WTC11 (cell line): ENCODE data around the gene CD2. TPM values are rescaled to one million over a fixed set of nuclear protein-coding genes. Genes with fewer than 3 reads are reported as not detected.

Experiments used
- ATAC-seq: fragments of 200-7000 bp; cut with Tn5 transposase; 2 replicates; pipeline ENCODE4 v1.10.0; 2021; ENCODE audit warnings: mild to moderate bottlenecking, moderate library complexity
- CTCF ChIA-PET: fragments of 300-600 bp; sonication (Branson Sonifier 250); formaldehyde crosslinking; loops from one replicate; lab custom pipeline; 2021; ENCODE audit warnings: antibody characterized with exemption; lab: Charles Lee
- POLR2A ChIA-PET: fragments of 350-600 bp; sonication (Branson Sonifier 250); formaldehyde crosslinking; loops from one replicate; lab custom pipeline; 2021; ENCODE audit warnings: antibody characterized with exemption; lab: Charles Lee
- DNase-seq: peaks from one replicate; pipeline ENCODE4 v3.0.0; 2021; ENCODE audit warnings: low spot score
- H3K27ac Mint-ChIP-seq: 2 replicates; pipeline ENCODE4 v1.8.0; 2021; ENCODE audit warnings: mixed read lengths
- H3K27me3 Mint-ChIP-seq: 2 replicates; pipeline ENCODE4 v1.8.0; 2021; ENCODE audit warnings: low read depth, mild to moderate bottlenecking, moderate library complexity, mixed read lengths
- H3K36me3 Mint-ChIP-seq: 2 replicates; pipeline ENCODE4 v1.8.0; 2021; ENCODE audit warnings: mixed read lengths
- H3K4me1 Mint-ChIP-seq: 2 replicates; pipeline ENCODE4 v1.8.0; 2022; ENCODE audit warnings: mixed read lengths
- H3K4me3 Mint-ChIP-seq: 2 replicates; pipeline ENCODE4 v1.8.0; 2021; ENCODE audit warnings: mild to moderate bottlenecking, moderate library complexity, mixed read lengths
- H3K9me3 Mint-ChIP-seq: 2 replicates; pipeline ENCODE4 v1.8.0; 2021; ENCODE audit warnings: mixed read lengths
- CBFB ChIP-seq: sonication (generic); formaldehyde crosslinking; IDR thresholded peaks from 2 replicates; pipeline ENCODE4 v1.8.1; 2022; ENCODE audit warnings: mild to moderate bottlenecking, low read depth, missing genetic modification reagents
- CREB1 ChIP-seq: sonication (generic); formaldehyde crosslinking; IDR thresholded peaks from 2 replicates; pipeline ENCODE4 v1.8.0; 2023; ENCODE audit warnings: mild to moderate bottlenecking, missing genetic modification reagents
- CREM ChIP-seq: sonication (generic); formaldehyde crosslinking; IDR thresholded peaks from 2 replicates; pipeline ENCODE4 v1.8.1; 2022; ENCODE audit warnings: mild to moderate bottlenecking, missing genetic modification reagents, moderate library complexity
- ELF4 ChIP-seq: sonication (generic); formaldehyde crosslinking; IDR thresholded peaks from 2 replicates; pipeline ENCODE4 v1.8.1; 2022; ENCODE audit warnings: low read depth, mild to moderate bottlenecking, moderate library complexity, missing genetic modification reagents
- ETV6 ChIP-seq: sonication (generic); formaldehyde crosslinking; IDR thresholded peaks from 2 replicates; pipeline ENCODE4 v1.8.1; 2022; ENCODE audit warnings: mild to moderate bottlenecking, missing genetic modification reagents
- FOXK1 ChIP-seq: sonication (generic); formaldehyde crosslinking; IDR thresholded peaks from 2 replicates; pipeline ENCODE4 v1.8.0; 2022; ENCODE audit warnings: mild to moderate bottlenecking, moderate library complexity, missing genetic modification reagents
- GABPB1 ChIP-seq: sonication (generic); formaldehyde crosslinking; IDR thresholded peaks from 2 replicates; pipeline ENCODE4 v1.8.1; 2023; ENCODE audit warnings: mild to moderate bottlenecking, missing genetic modification reagents
- GRHL2 ChIP-seq: fragments of 250-450 bp; sonication (Bioruptor Pico); IDR thresholded peaks from 2 replicates; pipeline ENCODE4 v1.8.0; 2022; ENCODE audit warnings: mild to moderate bottlenecking, moderate library complexity; ENCODE audit not compliant: insufficient replicate concordance, severe bottlenecking
- MXD4 ChIP-seq: fragments of 250-450 bp; sonication (Bioruptor Pico); IDR thresholded peaks from 2 replicates; pipeline ENCODE4 v1.8.0; 2021; ENCODE audit warnings: mild to moderate bottlenecking, moderate library complexity, borderline replicate concordance
- MYBL2 ChIP-seq: sonication (generic); formaldehyde crosslinking; IDR thresholded peaks from 2 replicates; pipeline ENCODE4 v1.8.1; 2023; ENCODE audit warnings: mild to moderate bottlenecking, moderate library complexity, missing genetic modification reagents
- NR1H2 ChIP-seq: sonication (generic); formaldehyde crosslinking; IDR thresholded peaks from 2 replicates; pipeline ENCODE4 v1.9.0; 2021; ENCODE audit warnings: mild to moderate bottlenecking, moderate library complexity, missing genetic modification reagents
- NR2C2 ChIP-seq: sonication (generic); formaldehyde crosslinking; IDR thresholded peaks from 2 replicates; pipeline ENCODE4 v1.8.0; 2022; ENCODE audit warnings: mild to moderate bottlenecking, missing genetic modification reagents
- OVOL2 ChIP-seq: fragments of 250-450 bp; sonication (Bioruptor Pico); IDR thresholded peaks from 2 replicates; pipeline ENCODE4 v1.9.0; 2021; ENCODE audit warnings: mild to moderate bottlenecking, borderline replicate concordance
- PRRX2 ChIP-seq: fragments of 250-450 bp; sonication (Bioruptor Pico); IDR thresholded peaks from 2 replicates; pipeline ENCODE4 v1.8.0; 2021; ENCODE audit warnings: mild to moderate bottlenecking
- STAT6 ChIP-seq: sonication (generic); formaldehyde crosslinking; conservative IDR thresholded peaks from 2 replicates; pipeline ENCODE4 v1.8.1; 2023; ENCODE audit warnings: mild to moderate bottlenecking, low read depth, missing genetic modification reagents, moderate library complexity
- ZNF219 ChIP-seq: sonication (generic); formaldehyde crosslinking; IDR thresholded peaks from 2 replicates; pipeline ENCODE4 v1.8.0; 2023; ENCODE audit warnings: missing genetic modification reagents, mild to moderate bottlenecking, borderline replicate concordance
- ZNF263 ChIP-seq: sonication (generic); formaldehyde crosslinking; IDR thresholded peaks from 2 replicates; pipeline ENCODE4 v1.8.1; 2022; ENCODE audit warnings: low read depth, mild to moderate bottlenecking, moderate library complexity, missing genetic modification reagents
- ZNF317 ChIP-seq: sonication (generic); formaldehyde crosslinking; IDR thresholded peaks from 2 replicates; pipeline ENCODE4 v1.8.1; 2023; ENCODE audit warnings: low read depth, mild to moderate bottlenecking, moderate library complexity, missing genetic modification reagents, borderline replicate concordance
- ZNF416 ChIP-seq: fragments of 250-450 bp; sonication (Bioruptor Pico); IDR thresholded peaks from 2 replicates; pipeline ENCODE4 v1.9.0; 2021; ENCODE audit warnings: mild to moderate bottlenecking, inconsistent platforms
- total RNA-seq: library from RNA; stranded (reverse); gene quantifications from 3 replicates; pipeline ENCODE4 v1.2.3, GENCODE V29; 2021
- TF ChIP-seq, protein P1 (sequence below): sonication (generic); formaldehyde crosslinking; IDR thresholded peaks from 2 replicates; pipeline ENCODE4 v1.8.0; 2022; ENCODE audit warnings: mild to moderate bottlenecking, missing genetic modification reagents
- TF ChIP-seq, protein P2 (sequence below): sonication (generic); formaldehyde crosslinking; IDR thresholded peaks from 2 replicates; pipeline ENCODE4 v1.8.1; 2023; ENCODE audit warnings: mild to moderate bottlenecking, missing genetic modification reagents
- TF ChIP-seq, protein P3 (sequence below): sonication (generic); formaldehyde crosslinking; IDR thresholded peaks from 2 replicates; pipeline ENCODE4 v1.8.1; 2022; ENCODE audit warnings: mild to moderate bottlenecking, moderate library complexity, missing genetic modification reagents
- TF ChIP-seq, protein P4 (sequence below): sonication (generic); formaldehyde crosslinking; IDR thresholded peaks from 2 replicates; pipeline ENCODE4 v1.8.0; 2023; ENCODE audit warnings: mild to moderate bottlenecking, missing genetic modification reagents

CD2 gene
- total RNA-seq, 1 experiment from 2014 or later = 0.13 TPM

DNA sequence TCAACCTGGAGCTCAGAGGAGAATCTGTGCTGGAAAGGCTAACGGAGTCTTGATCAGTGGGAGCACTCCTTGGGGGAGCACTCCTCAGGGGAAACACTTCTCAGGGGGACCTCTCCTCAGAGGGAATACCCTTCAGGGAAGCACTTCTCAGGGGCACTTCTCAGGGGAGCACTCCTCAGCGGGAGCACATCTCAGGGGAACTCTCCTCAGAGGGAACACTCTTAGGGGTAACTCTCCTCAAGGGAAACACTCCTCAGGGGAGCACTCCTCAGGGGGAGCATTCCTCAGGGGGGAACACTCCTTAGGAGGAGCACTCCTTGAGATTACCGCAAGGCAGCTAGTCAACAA, 41.2 kb downstream of the CD2 start:
- peaks cover 12% of the 10 kb centered on the region for H3K9me3 Mint-ChIP-seq
- DNase-seq (no peak), ATAC-seq (no peak)
- H3K36me3 Mint-ChIP-seq = peaks cover 2% of the 10 kb centered on the region
- ChIA-PET POLR2A (no interaction called here), CTCF (no interaction called here)
- H3K4me1 Mint-ChIP-seq = peaks cover 22% of the 10 kb centered on the region
- no peaks in the 10 kb centered on the region for H3K27me3 Mint-ChIP-seq
- TF ChIP-seq MXD4 = no peak
- TF ChIP-seq ZNF263 (CRISPR knock-in tag) = peak; percentile 85
- no peak for TF ChIP-seq CREB1 (CRISPR knock-in tag)
- TF ChIP-seq, protein P1, sequence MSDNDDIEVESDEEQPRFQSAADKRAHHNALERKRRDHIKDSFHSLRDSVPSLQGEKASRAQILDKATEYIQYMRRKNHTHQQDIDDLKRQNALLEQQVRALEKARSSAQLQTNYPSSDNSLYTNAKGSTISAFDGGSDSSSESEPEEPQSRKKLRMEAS (CRISPR knock-in tag) = no peak
- TF ChIP-seq NR1H2 (CRISPR knock-in tag) = no peak
- no peak overlapping the region for H3K4me3 Mint-ChIP-seq
- H3K27ac Mint-ChIP-seq = no peak overlapping the region

- CTCF ChIA-PET = interaction anchor here (0.6 to 1.1 kb wide), 2 partner anchors 13 to 111 kb away, joined by 4 read pairs; no protein-coding TSS in a partner anchor
- no peak for ATAC-seq
- peaks cover 18% of the 10 kb centered on the region for H3K4me1 Mint-ChIP-seq
- H3K27me3 Mint-ChIP-seq = no peaks in the 10 kb centered on the region
- no peak overlapping the region for H3K27ac Mint-ChIP-seq
- no peak overlapping the region for H3K4me3 Mint-ChIP-seq
- DNase-seq = no peak
- TF ChIP-seq GRHL2 = no peak
- no peak for TF ChIP-seq CREM (CRISPR knock-in tag)
- TF ChIP-seq NR2C2 = no peak
- no peak for TF ChIP-seq ZNF317 (CRISPR knock-in tag)
- TF ChIP-seq, protein P2, sequence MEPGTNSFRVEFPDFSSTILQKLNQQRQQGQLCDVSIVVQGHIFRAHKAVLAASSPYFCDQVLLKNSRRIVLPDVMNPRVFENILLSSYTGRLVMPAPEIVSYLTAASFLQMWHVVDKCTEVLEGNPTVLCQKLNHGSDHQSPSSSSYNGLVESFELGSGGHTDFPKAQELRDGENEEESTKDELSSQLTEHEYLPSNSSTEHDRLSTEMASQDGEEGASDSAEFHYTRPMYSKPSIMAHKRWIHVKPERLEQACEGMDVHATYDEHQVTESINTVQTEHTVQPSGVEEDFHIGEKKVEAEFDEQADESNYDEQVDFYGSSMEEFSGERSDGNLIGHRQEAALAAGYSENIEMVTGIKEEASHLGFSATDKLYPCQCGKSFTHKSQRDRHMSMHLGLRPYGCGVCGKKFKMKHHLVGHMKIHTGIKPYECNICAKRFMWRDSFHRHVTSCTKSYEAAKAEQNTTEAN = no peak
- TF ChIP-seq FOXK1 = no peak
- no peak for TF ChIP-seq CREB1 (CRISPR knock-in tag)
- TF ChIP-seq ZNF219 (CRISPR knock-in tag) = no peak
- TF ChIP-seq PRRX2 = no peak
- TF ChIP-seq, protein P3, sequence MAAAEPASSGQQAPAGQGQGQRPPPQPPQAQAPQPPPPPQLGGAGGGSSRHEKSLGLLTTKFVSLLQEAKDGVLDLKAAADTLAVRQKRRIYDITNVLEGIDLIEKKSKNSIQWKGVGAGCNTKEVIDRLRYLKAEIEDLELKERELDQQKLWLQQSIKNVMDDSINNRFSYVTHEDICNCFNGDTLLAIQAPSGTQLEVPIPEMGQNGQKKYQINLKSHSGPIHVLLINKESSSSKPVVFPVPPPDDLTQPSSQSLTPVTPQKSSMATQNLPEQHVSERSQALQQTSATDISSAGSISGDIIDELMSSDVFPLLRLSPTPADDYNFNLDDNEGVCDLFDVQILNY = no peak
- TF ChIP-seq ZNF416 (CRISPR knock-in tag) = no peak
- no peak for TF ChIP-seq ELF4 (CRISPR knock-in tag)
- TF ChIP-seq MYBL2 (CRISPR knock-in tag) = no peak
- TF ChIP-seq CBFB (CRISPR knock-in tag) = no peak
- no peak for TF ChIP-seq OVOL2
- TF ChIP-seq STAT6 (CRISPR knock-in tag) = no peak
- TF ChIP-seq, protein P4, sequence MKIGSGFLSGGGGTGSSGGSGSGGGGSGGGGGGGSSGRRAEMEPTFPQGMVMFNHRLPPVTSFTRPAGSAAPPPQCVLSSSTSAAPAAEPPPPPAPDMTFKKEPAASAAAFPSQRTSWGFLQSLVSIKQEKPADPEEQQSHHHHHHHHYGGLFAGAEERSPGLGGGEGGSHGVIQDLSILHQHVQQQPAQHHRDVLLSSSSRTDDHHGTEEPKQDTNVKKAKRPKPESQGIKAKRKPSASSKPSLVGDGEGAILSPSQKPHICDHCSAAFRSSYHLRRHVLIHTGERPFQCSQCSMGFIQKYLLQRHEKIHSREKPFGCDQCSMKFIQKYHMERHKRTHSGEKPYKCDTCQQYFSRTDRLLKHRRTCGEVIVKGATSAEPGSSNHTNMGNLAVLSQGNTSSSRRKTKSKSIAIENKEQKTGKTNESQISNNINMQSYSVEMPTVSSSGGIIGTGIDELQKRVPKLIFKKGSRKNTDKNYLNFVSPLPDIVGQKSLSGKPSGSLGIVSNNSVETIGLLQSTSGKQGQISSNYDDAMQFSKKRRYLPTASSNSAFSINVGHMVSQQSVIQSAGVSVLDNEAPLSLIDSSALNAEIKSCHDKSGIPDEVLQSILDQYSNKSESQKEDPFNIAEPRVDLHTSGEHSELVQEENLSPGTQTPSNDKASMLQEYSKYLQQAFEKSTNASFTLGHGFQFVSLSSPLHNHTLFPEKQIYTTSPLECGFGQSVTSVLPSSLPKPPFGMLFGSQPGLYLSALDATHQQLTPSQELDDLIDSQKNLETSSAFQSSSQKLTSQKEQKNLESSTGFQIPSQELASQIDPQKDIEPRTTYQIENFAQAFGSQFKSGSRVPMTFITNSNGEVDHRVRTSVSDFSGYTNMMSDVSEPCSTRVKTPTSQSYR (CRISPR knock-in tag) = no peak
- TF ChIP-seq ETV6 (CRISPR knock-in tag) = no peak
- TF ChIP-seq GABPB1 (CRISPR knock-in tag) = no peak
- TF ChIP-seq, all 79 proteins: peak for 0
- Mint-ChIP-seq H3K9me3 (no peaks in the 10 kb centered on the region; the same call in 1 of the 2 replicates), H3K36me3 (no peaks in the 10 kb centered on the region)
- POLR2A ChIA-PET = no interaction called here
Observed at GRCh38 chr1:116804736-116805135, 50.5 kb downstream of the CD2 start.
